GM19324 (cell line): ENCODE data around the gene CHRNA4.

Experiments
- ATAC-seq: cut with Tn5 transposase; IDR thresholded peaks from one replicate; pipeline ENCODE4 v1.9.1; 2021; ENCODE audit warnings: mild to moderate bottlenecking, moderate library complexity; ENCODE audit not compliant: unreplicated experiment, low FRiP score

CHRNA4 gene

GRCh38 chr20:63297371-63297781 is 63.8 kb downstream of the CHRNA4 start:
- ATAC-seq: no peak

GRCh38 chr20:63296531-63297299 is 64.4 kb downstream of the CHRNA4 start:
- ATAC-seq: no peak

GRCh38 chr20:63295846-63296245 is 65.3 kb downstream of the CHRNA4 start:
- no peak for ATAC-seq

GRCh38 chr20:63295422-63295821 is 65.7 kb downstream of the CHRNA4 start:
- no peak for ATAC-seq

- no peak for ATAC-seq
These were observed 66.1 kb downstream of the CHRNA4 start for GRCh38 chr20:63295018-63295417.

GRCh38 chr20:63294536-63294900 is 66.6 kb downstream of the CHRNA4 start:
- ATAC-seq: no peak

- ATAC-seq: no peak
These were observed 67.1 kb downstream of the CHRNA4 start for GRCh38 chr20:63293871-63294535.

- no peak for ATAC-seq
These were observed 67.7 kb downstream of the CHRNA4 start for GRCh38 chr20:63293456-63293855.
